HepG2 (cell line): Measurements from ENCODE around the gene ITIH3. TPM values are rescaled to one million over a fixed set of nuclear protein-coding genes. Genes with fewer than 3 reads are reported as not detected.

ENCODE experiments used
- FOSL1 ChIP-seq: sonication (generic); formaldehyde crosslinking; IDR thresholded peaks from 2 replicates; pipeline ENCODE4 v1.9.0; 2021; ENCODE audit warnings: missing genetic modification reagents, borderline replicate concordance
- HNF4A ChIP-seq: sonication (generic); formaldehyde crosslinking; IDR thresholded peaks from 2 replicates; pipeline ENCODE4 v1.4.0; 2020; ENCODE audit warnings: missing genetic modification reagents
- KDM3A ChIP-seq: IDR thresholded peaks from 2 replicates; pipeline ENCODE4 v1.6.1; 2018; ENCODE audit warnings: low read depth, missing compliant biosample characterization
- SUZ12 ChIP-seq: fragments of 150-350 bp; IDR thresholded peaks from 2 replicates; pipeline ENCODE4 v1.6.1; 2014; ENCODE audit warnings: low read depth, low read length
- ZNF451 ChIP-seq: sonication (generic); formaldehyde crosslinking; IDR thresholded peaks from 2 replicates; pipeline ENCODE4 v1.5.0; 2020; ENCODE audit warnings: mild to moderate bottlenecking, missing genetic modification reagents
- ZNF468 ChIP-seq: sonication (generic); formaldehyde crosslinking; IDR thresholded peaks from 2 replicates; pipeline ENCODE4 v1.8.0; 2022; ENCODE audit warnings: mild to moderate bottlenecking, moderate library complexity, missing genetic modification reagents
- ZNF570 ChIP-seq: sonication (generic); formaldehyde crosslinking; IDR thresholded peaks from 2 replicates; pipeline ENCODE4 v1.4.0; 2020; ENCODE audit warnings: mild to moderate bottlenecking, missing genetic modification reagents, borderline replicate concordance
- ZNF652 ChIP-seq: IDR thresholded peaks from 2 replicates; pipeline ENCODE4 v1.6.1; 2016; ENCODE audit warnings: low read depth, borderline replicate concordance
- polyA plus RNA-seq, 8 experiments: library from polyadenylated mRNA; depleted of rRNA in 3 of 8; stranded (reverse) in 7 of 8; unstranded in 1 of 8; fragments of >200 nt; fragmentation: Illumina TruSeq in 4 of 8; extraction: Trizol in 4 of 8; gene quantifications; 2 replicates each; pipeline versions ENCODE4 v1.2.1 to v1.2.3, GENCODE V29; 2011 to 2016; ENCODE audit warnings: low read depth in 4 of 8, missing spikeins in 1 of 8, mixed read lengths in 1 of 8; ENCODE audit not compliant: insufficient read depth in 1 of 8
- total RNA-seq, 5 experiments: library from RNA; depleted of rRNA; stranded (reverse); fragments of >200 nt; fragmentation: Illumina TruSeq; extraction: Trizol; gene quantifications; 2 replicates each; pipeline ENCODE4 v1.2.3, GENCODE V29; 2016; ENCODE audit warnings: low read depth in 1 of 5
- TF ChIP-seq, protein P1 (sequence below): sonication (generic); formaldehyde crosslinking; IDR thresholded peaks from 2 replicates; pipeline ENCODE4 v1.8.1; 2022; ENCODE audit warnings: low read depth, mild to moderate bottlenecking, missing genetic modification reagents
- TF ChIP-seq, protein P2 (sequence below): sonication (generic); formaldehyde crosslinking; IDR thresholded peaks from 2 replicates; pipeline ENCODE4 v1.4.0; 2020; ENCODE audit warnings: mild to moderate bottlenecking, low read depth, missing genetic modification reagents
- TF ChIP-seq, protein P3 (sequence below): sonication (generic); formaldehyde crosslinking; IDR thresholded peaks from 2 replicates; pipeline ENCODE4 v1.4.0; 2020; ENCODE audit warnings: missing genetic modification reagents, borderline replicate concordance
- TF ChIP-seq, protein P4 (sequence below): sonication (generic); formaldehyde crosslinking; IDR thresholded peaks from 2 replicates; pipeline ENCODE4 v1.4.0; 2020; ENCODE audit warnings: missing genetic modification reagents, borderline replicate concordance
- TF ChIP-seq, protein P5 (sequence below): sonication (generic); formaldehyde crosslinking; IDR thresholded peaks from 2 replicates; pipeline ENCODE4 v1.5.0; 2020; ENCODE audit warnings: missing genetic modification reagents

ITIH3 gene
- total and polyA plus RNA-seq, 2 of the 13 experiments (the other 11 are each of a cell fraction or from before 2014, with no cell fraction given) = 105 to 632 TPM

DNA sequence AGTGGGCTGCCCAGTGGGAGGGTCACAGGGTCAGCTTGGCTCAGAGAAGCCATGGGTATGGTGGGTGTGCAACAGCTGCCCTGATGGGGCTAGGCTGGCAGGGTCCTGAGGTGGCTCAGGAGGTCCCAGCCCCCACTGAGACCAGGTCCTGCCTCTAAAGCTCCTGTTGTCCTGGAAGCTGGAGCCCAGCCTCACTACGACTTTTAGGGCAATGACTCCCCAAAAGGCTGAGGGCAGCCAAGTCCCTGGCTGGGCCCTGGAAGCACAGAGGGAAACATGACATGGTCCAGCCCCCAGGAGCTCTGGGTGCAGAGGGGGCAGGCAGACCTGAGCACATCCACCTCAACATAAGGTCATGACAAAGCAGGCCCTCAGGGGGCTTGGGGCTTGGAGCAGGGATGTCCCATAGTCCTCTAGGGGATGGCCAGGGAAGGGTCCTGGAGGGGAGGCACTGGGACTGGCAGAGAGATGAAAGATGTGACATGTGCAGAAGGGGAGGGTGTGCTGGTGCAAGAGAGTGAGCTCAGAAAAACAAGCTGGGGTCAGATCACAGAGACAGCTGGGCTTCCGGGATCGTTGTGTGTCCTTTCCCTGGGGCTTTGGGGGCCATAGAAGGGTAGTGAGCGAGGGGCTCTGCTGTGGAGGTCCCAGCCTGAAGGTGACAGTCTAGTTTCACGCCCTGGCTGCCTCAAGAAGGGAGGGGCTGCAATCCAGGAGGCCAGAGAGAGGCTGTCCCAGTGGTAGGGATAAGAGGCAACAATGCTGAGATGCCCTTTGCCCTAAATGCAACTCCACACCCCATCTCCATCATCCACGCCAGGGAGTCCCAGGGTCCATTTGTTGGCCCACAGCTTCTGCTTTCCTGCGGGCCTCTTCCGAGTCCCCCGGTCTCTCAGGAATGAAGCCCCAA is 639 bp upstream of the ITIH3 start (continued):
- TF ChIP-seq HNF4A (CRISPR knock-in tag) (no peak), SUZ12 (no peak), ZNF652 (CRISPR knock-in tag) (no peak; the same call in 1 of the 2 replicates), ZNF570 (CRISPR knock-in tag) (no peak), ZNF451 (CRISPR knock-in tag) (peak; percentile 6; the same call in 1 of the 2 replicates), FOSL1 (CRISPR knock-in tag) (no peak), ZNF468 (CRISPR knock-in tag) (no peak), KDM3A (no peak)
- TF ChIP-seq, protein P1, sequence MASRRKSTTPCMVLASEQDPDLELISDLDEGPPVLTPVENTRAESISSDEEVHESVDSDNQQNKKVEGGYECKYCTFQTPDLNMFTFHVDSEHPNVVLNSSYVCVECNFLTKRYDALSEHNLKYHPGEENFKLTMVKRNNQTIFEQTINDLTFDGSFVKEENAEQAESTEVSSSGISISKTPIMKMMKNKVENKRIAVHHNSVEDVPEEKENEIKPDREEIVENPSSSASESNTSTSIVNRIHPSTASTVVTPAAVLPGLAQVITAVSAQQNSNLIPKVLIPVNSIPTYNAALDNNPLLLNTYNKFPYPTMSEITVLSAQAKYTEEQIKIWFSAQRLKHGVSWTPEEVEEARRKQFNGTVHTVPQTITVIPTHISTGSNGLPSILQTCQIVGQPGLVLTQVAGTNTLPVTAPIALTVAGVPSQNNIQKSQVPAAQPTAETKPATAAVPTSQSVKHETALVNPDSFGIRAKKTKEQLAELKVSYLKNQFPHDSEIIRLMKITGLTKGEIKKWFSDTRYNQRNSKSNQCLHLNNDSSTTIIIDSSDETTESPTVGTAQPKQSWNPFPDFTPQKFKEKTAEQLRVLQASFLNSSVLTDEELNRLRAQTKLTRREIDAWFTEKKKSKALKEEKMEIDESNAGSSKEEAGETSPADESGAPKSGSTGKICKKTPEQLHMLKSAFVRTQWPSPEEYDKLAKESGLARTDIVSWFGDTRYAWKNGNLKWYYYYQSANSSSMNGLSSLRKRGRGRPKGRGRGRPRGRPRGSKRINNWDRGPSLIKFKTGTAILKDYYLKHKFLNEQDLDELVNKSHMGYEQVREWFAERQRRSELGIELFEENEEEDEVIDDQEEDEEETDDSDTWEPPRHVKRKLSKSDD (CRISPR knock-in tag) = no peak
- TF ChIP-seq, protein P2, sequence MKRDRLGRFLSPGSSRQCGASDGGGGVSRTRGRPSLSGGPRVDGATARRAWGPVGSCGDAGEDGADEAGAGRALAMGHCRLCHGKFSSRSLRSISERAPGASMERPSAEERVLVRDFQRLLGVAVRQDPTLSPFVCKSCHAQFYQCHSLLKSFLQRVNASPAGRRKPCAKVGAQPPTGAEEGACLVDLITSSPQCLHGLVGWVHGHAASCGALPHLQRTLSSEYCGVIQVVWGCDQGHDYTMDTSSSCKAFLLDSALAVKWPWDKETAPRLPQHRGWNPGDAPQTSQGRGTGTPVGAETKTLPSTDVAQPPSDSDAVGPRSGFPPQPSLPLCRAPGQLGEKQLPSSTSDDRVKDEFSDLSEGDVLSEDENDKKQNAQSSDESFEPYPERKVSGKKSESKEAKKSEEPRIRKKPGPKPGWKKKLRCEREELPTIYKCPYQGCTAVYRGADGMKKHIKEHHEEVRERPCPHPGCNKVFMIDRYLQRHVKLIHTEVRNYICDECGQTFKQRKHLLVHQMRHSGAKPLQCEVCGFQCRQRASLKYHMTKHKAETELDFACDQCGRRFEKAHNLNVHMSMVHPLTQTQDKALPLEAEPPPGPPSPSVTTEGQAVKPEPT (CRISPR knock-in tag) = no peak
- TF ChIP-seq, protein P3, sequence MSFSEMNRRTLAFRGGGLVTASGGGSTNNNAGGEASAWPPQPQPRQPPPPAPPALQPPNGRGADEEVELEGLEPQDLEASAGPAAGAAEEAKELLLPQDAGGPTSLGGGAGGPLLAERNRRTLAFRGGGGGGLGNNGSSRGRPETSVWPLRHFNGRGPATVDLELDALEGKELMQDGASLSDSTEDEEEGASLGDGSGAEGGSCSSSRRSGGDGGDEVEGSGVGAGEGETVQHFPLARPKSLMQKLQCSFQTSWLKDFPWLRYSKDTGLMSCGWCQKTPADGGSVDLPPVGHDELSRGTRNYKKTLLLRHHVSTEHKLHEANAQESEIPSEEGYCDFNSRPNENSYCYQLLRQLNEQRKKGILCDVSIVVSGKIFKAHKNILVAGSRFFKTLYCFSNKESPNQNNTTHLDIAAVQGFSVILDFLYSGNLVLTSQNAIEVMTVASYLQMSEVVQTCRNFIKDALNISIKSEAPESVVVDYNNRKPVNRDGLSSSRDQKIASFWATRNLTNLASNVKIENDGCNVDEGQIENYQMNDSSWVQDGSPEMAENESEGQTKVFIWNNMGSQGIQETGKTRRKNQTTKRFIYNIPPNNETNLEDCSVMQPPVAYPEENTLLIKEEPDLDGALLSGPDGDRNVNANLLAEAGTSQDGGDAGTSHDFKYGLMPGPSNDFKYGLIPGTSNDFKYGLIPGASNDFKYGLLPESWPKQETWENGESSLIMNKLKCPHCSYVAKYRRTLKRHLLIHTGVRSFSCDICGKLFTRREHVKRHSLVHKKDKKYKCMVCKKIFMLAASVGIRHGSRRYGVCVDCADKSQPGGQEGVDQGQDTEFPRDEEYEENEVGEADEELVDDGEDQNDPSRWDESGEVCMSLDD = no peak
- TF ChIP-seq, protein P4, sequence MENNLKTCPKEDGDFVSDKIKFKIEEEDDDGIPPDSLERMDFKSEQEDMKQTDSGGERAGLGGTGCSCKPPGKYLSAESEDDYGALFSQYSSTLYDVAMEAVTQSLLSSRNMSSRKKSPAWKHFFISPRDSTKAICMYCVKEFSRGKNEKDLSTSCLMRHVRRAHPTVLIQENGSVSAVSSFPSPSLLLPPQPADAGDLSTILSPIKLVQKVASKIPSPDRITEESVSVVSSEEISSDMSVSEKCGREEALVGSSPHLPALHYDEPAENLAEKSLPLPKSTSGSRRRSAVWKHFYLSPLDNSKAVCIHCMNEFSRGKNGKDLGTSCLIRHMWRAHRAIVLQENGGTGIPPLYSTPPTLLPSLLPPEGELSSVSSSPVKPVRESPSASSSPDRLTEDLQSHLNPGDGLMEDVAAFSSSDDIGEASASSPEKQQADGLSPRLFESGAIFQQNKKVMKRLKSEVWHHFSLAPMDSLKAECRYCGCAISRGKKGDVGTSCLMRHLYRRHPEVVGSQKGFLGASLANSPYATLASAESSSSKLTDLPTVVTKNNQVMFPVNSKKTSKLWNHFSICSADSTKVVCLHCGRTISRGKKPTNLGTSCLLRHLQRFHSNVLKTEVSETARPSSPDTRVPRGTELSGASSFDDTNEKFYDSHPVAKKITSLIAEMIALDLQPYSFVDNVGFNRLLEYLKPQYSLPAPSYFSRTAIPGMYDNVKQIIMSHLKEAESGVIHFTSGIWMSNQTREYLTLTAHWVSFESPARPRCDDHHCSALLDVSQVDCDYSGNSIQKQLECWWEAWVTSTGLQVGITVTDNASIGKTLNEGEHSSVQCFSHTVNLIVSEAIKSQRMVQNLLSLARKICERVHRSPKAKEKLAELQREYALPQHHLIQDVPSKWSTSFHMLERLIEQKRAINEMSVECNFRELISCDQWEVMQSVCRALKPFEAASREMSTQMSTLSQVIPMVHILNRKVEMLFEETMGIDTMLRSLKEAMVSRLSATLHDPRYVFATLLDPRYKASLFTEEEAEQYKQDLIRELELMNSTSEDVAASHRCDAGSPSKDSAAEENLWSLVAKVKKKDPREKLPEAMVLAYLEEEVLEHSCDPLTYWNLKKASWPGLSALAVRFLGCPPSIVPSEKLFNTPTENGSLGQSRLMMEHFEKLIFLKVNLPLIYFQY (CRISPR knock-in tag) = no peak
- TF ChIP-seq, protein P5, sequence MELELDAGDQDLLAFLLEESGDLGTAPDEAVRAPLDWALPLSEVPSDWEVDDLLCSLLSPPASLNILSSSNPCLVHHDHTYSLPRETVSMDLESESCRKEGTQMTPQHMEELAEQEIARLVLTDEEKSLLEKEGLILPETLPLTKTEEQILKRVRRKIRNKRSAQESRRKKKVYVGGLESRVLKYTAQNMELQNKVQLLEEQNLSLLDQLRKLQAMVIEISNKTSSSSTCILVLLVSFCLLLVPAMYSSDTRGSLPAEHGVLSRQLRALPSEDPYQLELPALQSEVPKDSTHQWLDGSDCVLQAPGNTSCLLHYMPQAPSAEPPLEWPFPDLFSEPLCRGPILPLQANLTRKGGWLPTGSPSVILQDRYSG (CRISPR knock-in tag) = no peak
